ENCODE results near the gene ADAT3. TPM values are rescaled to one million over a fixed set of nuclear protein-coding genes. Genes with fewer than 3 reads are reported as not detected.
A peak's percentile ranks its signal among the peaks of the same experiment; 100 is the strongest.

The ADAT3 gene
- total and polyA plus RNA-seq, 4 donors: 1.3 to 3.3 (median 2.1) TPM

- Histone ChIP-seq H3K36me3 (ENCODE audit: control insufficient read depth in 4 of 4, insufficient read depth in 3 of 4, low read depth in 1 of 4, low read length in 3 of 4) (no peaks in the 10 kb centered on the region), H3K4me3 (ENCODE audit: low read depth in 1 of 3, low read length in 3 of 3) (peak overlapping the region in 1 of 3 donors; percentile 94), H3K27me3 (ENCODE audit: control insufficient read depth in 4 of 4, insufficient read depth in 4 of 4, low read length in 3 of 4) (no peaks in the 10 kb centered on the region), H3K4me1 (ENCODE audit: control insufficient read depth in 4 of 4, insufficient read depth in 4 of 4, low read length in 3 of 4) (peaks cover 18 to 43% (median 30%) of the 10 kb centered on the region in 4 donors), H3K9ac (ENCODE audit: low read depth in 1 of 2, low read length in 2 of 2) (peak overlapping the region in 1 of 2 donors; percentile 81), H3K9me3 (ENCODE audit: control insufficient read depth in 4 of 4, low read length in 3 of 4) (no peaks in the 10 kb centered on the region), H3K27ac (ENCODE audit: low read depth in 1 of 2, low read length in 2 of 2) (peak overlapping the region; percentile 83 to 96)
- no peak for TF ChIP-seq NR2F2 (IDR thresholded peaks at IDR 0.05)
- TF ChIP-seq RXRA (IDR thresholded peaks at IDR 0.05): no peak
- no peak for TF ChIP-seq TAF1 (conservative IDR thresholded peaks at IDR 0.05)
- no peak for TF ChIP-seq SP1 (IDR thresholded peaks at IDR 0.05)
- TF ChIP-seq RAD21 (IDR thresholded peaks at IDR 0.05): no peak
- no peak for TF ChIP-seq GABPA (IDR thresholded peaks at IDR 0.05 in 1 of 2, conservative IDR thresholded peaks at IDR 0.05 in 1 of 2)
- TF ChIP-seq, protein P1, sequence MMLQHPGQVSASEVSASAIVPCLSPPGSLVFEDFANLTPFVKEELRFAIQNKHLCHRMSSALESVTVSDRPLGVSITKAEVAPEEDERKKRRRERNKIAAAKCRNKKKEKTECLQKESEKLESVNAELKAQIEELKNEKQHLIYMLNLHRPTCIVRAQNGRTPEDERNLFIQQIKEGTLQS (IDR thresholded peaks at IDR 0.05): no peak
- no peak for TF ChIP-seq FOXA2 (IDR thresholded peaks at IDR 0.05)
- TF ChIP-seq MAX (IDR thresholded peaks at IDR 0.05): no peak
- TF ChIP-seq EGR1 (IDR thresholded peaks at IDR 0.05; ENCODE audit: low read depth in 2 of 2): no peak
- TF ChIP-seq FOXA1 (IDR thresholded peaks at IDR 0.05): no peak
- TF ChIP-seq CTCF (IDR thresholded peaks at IDR 0.05; ENCODE audit: low read depth, low read length, missing input control): no peak
- TF ChIP-seq HNF4G (IDR thresholded peaks at IDR 0.05): no peak
- no peak for TF ChIP-seq JUND (IDR thresholded peaks at IDR 0.05)
- TF ChIP-seq YY1 (IDR thresholded peaks at IDR 0.05): no peak
- TF ChIP-seq HNF4A (conservative IDR thresholded peaks at IDR 0.05): no peak
- TF ChIP-seq, protein P2, sequence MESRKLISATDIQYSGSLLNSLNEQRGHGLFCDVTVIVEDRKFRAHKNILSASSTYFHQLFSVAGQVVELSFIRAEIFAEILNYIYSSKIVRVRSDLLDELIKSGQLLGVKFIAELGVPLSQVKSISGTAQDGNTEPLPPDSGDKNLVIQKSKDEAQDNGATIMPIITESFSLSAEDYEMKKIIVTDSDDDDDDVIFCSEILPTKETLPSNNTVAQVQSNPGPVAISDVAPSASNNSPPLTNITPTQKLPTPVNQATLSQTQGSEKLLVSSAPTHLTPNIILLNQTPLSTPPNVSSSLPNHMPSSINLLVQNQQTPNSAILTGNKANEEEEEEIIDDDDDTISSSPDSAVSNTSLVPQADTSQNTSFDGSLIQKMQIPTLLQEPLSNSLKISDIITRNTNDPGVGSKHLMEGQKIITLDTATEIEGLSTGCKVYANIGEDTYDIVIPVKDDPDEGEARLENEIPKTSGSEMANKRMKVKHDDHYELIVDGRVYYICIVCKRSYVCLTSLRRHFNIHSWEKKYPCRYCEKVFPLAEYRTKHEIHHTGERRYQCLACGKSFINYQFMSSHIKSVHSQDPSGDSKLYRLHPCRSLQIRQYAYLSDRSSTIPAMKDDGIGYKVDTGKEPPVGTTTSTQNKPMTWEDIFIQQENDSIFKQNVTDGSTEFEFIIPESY (IDR thresholded peaks at IDR 0.05): no peak
- DNase-seq (ENCODE audit: low spot score): no peak
- 90% methylated on average over 17 of the region's 17 CpGs for WGBS
Observed at GRCh38 chr19:1865172-1866010, 39.8 kb upstream of the ADAT3 start.

DNA sequence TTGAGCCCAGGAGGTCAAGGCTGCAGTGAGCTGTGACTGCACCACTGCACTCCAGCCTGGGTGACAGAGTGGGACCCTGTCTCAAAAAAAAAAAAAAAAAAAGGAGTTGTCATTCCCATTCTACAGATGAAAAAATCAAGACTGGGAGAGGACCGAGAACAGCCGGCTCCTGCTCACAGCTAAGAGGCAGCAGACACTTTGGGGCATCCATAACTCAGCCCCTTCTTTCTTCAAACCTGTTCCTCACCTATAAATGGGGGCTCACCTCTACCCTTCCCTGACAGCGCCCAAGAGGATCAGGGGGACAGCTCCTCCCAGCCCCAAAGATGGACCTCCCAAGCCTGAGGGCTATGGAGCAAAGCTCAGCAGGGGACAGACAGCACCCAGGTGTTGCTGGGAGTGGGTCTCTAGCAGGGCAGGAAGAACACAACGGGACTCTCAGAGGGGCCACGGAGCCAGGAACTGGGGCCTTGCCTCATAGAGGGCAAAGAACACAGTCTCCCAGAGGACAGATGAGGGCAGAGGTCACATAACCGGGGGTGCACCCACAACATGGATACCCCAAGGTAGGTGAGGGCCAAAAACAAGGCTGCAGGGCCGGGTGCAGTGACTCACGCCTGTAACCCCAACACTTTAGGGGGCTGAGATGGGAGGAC is 38.4 kb upstream of the ADAT3 start:
- Histone ChIP-seq H3K27ac (ENCODE audit: low read depth in 1 of 2, low read length in 2 of 2) (no peak overlapping the region), H3K9me3 (ENCODE audit: control insufficient read depth in 4 of 4, low read length in 3 of 4) (no peaks in the 10 kb centered on the region), H3K27me3 (ENCODE audit: control insufficient read depth in 4 of 4, insufficient read depth in 4 of 4, low read length in 3 of 4) (no peaks in the 10 kb centered on the region), H3K4me1 (ENCODE audit: control insufficient read depth in 4 of 4, insufficient read depth in 4 of 4, low read length in 3 of 4) (peaks cover 16 to 43% (median 29%) of the 10 kb centered on the region in 4 donors), H3K4me3 (ENCODE audit: low read depth in 1 of 3, low read length in 3 of 3) (no peak overlapping the region), H3K9ac (ENCODE audit: low read depth in 1 of 2, low read length in 2 of 2) (no peak overlapping the region), H3K36me3 (ENCODE audit: control insufficient read depth in 4 of 4, insufficient read depth in 3 of 4, low read depth in 1 of 4, low read length in 3 of 4) (no peaks in the 10 kb centered on the region)
- no peak for DNase-seq (ENCODE audit: low spot score)
- WGBS: 69% methylated on average over 8 of the region's 8 CpGs
- TF ChIP-seq MAX (IDR thresholded peaks at IDR 0.05): no peak
- TF ChIP-seq RAD21 (IDR thresholded peaks at IDR 0.05): no peak
- TF ChIP-seq FOXA2 (IDR thresholded peaks at IDR 0.05): no peak
- no peak for TF ChIP-seq EGR1 (IDR thresholded peaks at IDR 0.05; ENCODE audit: low read depth in 2 of 2)
- peak in 1 of 2 donors; percentile 42 for TF ChIP-seq RXRA (IDR thresholded peaks at IDR 0.05)
- TF ChIP-seq, protein P1 (IDR thresholded peaks at IDR 0.05): no peak
- no peak for TF ChIP-seq GABPA (IDR thresholded peaks at IDR 0.05 in 1 of 2, conservative IDR thresholded peaks at IDR 0.05 in 1 of 2)
- peak; percentile 52 for TF ChIP-seq HNF4A (conservative IDR thresholded peaks at IDR 0.05)
- TF ChIP-seq, protein P2 (IDR thresholded peaks at IDR 0.05): no peak
- TF ChIP-seq NR2F2 (IDR thresholded peaks at IDR 0.05): no peak
- TF ChIP-seq HNF4G (IDR thresholded peaks at IDR 0.05): no peak
- no peak for TF ChIP-seq SP1 (IDR thresholded peaks at IDR 0.05)
- TF ChIP-seq, protein P3, sequence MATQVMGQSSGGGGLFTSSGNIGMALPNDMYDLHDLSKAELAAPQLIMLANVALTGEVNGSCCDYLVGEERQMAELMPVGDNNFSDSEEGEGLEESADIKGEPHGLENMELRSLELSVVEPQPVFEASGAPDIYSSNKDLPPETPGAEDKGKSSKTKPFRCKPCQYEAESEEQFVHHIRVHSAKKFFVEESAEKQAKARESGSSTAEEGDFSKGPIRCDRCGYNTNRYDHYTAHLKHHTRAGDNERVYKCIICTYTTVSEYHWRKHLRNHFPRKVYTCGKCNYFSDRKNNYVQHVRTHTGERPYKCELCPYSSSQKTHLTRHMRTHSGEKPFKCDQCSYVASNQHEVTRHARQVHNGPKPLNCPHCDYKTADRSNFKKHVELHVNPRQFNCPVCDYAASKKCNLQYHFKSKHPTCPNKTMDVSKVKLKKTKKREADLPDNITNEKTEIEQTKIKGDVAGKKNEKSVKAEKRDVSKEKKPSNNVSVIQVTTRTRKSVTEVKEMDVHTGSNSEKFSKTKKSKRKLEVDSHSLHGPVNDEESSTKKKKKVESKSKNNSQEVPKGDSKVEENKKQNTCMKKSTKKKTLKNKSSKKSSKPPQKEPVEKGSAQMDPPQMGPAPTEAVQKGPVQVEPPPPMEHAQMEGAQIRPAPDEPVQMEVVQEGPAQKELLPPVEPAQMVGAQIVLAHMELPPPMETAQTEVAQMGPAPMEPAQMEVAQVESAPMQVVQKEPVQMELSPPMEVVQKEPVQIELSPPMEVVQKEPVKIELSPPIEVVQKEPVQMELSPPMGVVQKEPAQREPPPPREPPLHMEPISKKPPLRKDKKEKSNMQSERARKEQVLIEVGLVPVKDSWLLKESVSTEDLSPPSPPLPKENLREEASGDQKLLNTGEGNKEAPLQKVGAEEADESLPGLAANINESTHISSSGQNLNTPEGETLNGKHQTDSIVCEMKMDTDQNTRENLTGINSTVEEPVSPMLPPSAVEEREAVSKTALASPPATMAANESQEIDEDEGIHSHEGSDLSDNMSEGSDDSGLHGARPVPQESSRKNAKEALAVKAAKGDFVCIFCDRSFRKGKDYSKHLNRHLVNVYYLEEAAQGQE (IDR thresholded peaks at IDR 0.05): no peak
- no peak for TF ChIP-seq JUND (IDR thresholded peaks at IDR 0.05)
